ENCODE data around the gene MEX3D. TPM values are rescaled to one million over a fixed set of nuclear protein-coding genes. Genes with fewer than 3 reads are reported as not detected.

The MEX3D gene
- total RNA-seq, 5 donors from 2014 or later (not counting 1 experiment from before 2014, with no cell fraction given) = 2.1 to 7.7 (median 6.2) TPM

- no peak overlapping the region for H3K4me3 ChIP-seq (ENCODE audit: control insufficient read depth in 1 of 2, extremely low read depth in 1 of 2, low read length in 1 of 2)
- 85% methylated on average over 4 of the region's 12 CpGs for WGBS (ENCODE audit: insufficient coverage)
- H3K4me3 Mint-ChIP-seq = no peak overlapping the region
- no peaks in the 10 kb centered on the region for H3K9me3 Mint-ChIP-seq
- POLR2A ChIA-PET = no interaction called here
- H3K36me3 ChIP-seq (ENCODE audit: control insufficient read depth in 2 of 2, extremely low read depth in 1 of 2, insufficient read depth in 1 of 2, low read length in 1 of 2) = no peaks in the 10 kb centered on the region
- H3K9me3 ChIP-seq = no peaks in the 10 kb centered on the region
- no peak overlapping the region for H3K27ac Mint-ChIP-seq
- H3K36me3 Mint-ChIP-seq = no peaks in the 10 kb centered on the region
- no peak for ATAC-seq (replicated peaks in 1 of 4)
- H3K4me1 Mint-ChIP-seq = peaks cover 0 to 3% (median 0%) of the 10 kb centered on the region in 3 donors
- peaks cover 0 to 3% of the 10 kb centered on the region in 2 experiments for H3K4me1 ChIP-seq (ENCODE audit: control insufficient read depth in 1 of 2, extremely low read depth in 1 of 2, insufficient read depth in 2 of 2, low read length in 2 of 2)
- CTCF ChIA-PET = no interaction called here
- no peak overlapping the region for H3K27ac ChIP-seq (ENCODE audit: low read length)
- H3K27me3 ChIP-seq (replicated peaks in 1 of 2; ENCODE audit: control insufficient read depth in 2 of 2, extremely low read depth in 1 of 2, insufficient read depth in 2 of 2, low read length in 1 of 2) = peaks cover 0 to 6% of the 10 kb centered on the region in 2 experiments
- peaks cover 0 to under 1% of the 10 kb centered on the region in 2 donors for H3K27me3 Mint-ChIP-seq
- no peak for DNase-seq
Measured at GRCh38 chr19:1558552-1558951, 9.6 kb downstream of the MEX3D start.

- WGBS (ENCODE audit: insufficient coverage) = 98% methylated on average over 49 of the region's 66 CpGs
- Histone ChIP-seq H3K4me3 (ENCODE audit: control insufficient read depth in 1 of 2, extremely low read depth in 1 of 2, low read length in 1 of 2) (no peak overlapping the region), H3K9me3 (no peaks in the 10 kb centered on the region), H3K4me1 (ENCODE audit: control insufficient read depth in 1 of 2, extremely low read depth in 1 of 2, insufficient read depth in 2 of 2, low read length in 2 of 2) (peaks cover 0 to 3% of the 10 kb centered on the region in 2 experiments), H3K36me3 (ENCODE audit: control insufficient read depth in 2 of 2, extremely low read depth in 1 of 2, insufficient read depth in 1 of 2, low read length in 1 of 2) (no peaks in the 10 kb centered on the region), H3K27ac (ENCODE audit: low read length) (no peak overlapping the region), H3K27me3 (replicated peaks in 1 of 2; ENCODE audit: control insufficient read depth in 2 of 2, extremely low read depth in 1 of 2, insufficient read depth in 2 of 2, low read length in 1 of 2) (peaks cover 0 to 15% of the 10 kb centered on the region in 2 experiments)
- Mint-ChIP-seq H3K4me3 (no peak overlapping the region), H3K9me3 (no peaks in the 10 kb centered on the region), H3K36me3 (no peaks in the 10 kb centered on the region), H3K4me1 (peaks cover 0 to 3% (median 0%) of the 10 kb centered on the region in 3 donors), H3K27me3 (peaks cover 9 to 11% of the 10 kb centered on the region in 2 donors), H3K27ac (no peak overlapping the region)
- POLR2A ChIA-PET = no interaction called here
- no peak for DNase-seq
- no peak for ATAC-seq (replicated peaks in 1 of 4)
- CTCF ChIA-PET = no interaction called here
Measured at GRCh38 chr19:1556390-1557070, 11.6 kb downstream of the MEX3D start.

GRCh38 chr19:1555487-1556389 lies 12.4 kb downstream of the MEX3D start:
- Histone ChIP-seq H3K36me3 (ENCODE audit: control insufficient read depth in 2 of 2, extremely low read depth in 1 of 2, insufficient read depth in 1 of 2, low read length in 1 of 2) (no peaks in the 10 kb centered on the region), H3K4me1 (ENCODE audit: control insufficient read depth in 1 of 2, extremely low read depth in 1 of 2, insufficient read depth in 2 of 2, low read length in 2 of 2) (peaks cover 0 to 3% of the 10 kb centered on the region in 2 experiments), H3K27ac (ENCODE audit: low read length) (no peak overlapping the region), H3K27me3 (replicated peaks in 1 of 2; ENCODE audit: control insufficient read depth in 2 of 2, extremely low read depth in 1 of 2, insufficient read depth in 2 of 2, low read length in 1 of 2) (peaks cover 0 to 23% of the 10 kb centered on the region in 2 experiments), H3K4me3 (ENCODE audit: control insufficient read depth in 1 of 2, extremely low read depth in 1 of 2, low read length in 1 of 2) (no peak overlapping the region), H3K9me3 (no peaks in the 10 kb centered on the region)
- no peak for DNase-seq
- H3K27ac Mint-ChIP-seq = no peak overlapping the region
- H3K9me3 Mint-ChIP-seq = no peaks in the 10 kb centered on the region
- H3K4me3 Mint-ChIP-seq = no peak overlapping the region
- no peaks in the 10 kb centered on the region for H3K36me3 Mint-ChIP-seq
- H3K27me3 Mint-ChIP-seq = peaks cover 9 to 12% of the 10 kb centered on the region in 2 donors
- 98% methylated on average over 82 of the region's 121 CpGs for WGBS (ENCODE audit: insufficient coverage)
- ATAC-seq (replicated peaks in 1 of 4) = no peak
- ChIA-PET CTCF (no interaction called here), POLR2A (no interaction called here)
- peaks cover 0 to 3% (median 0%) of the 10 kb centered on the region in 3 donors for H3K4me1 Mint-ChIP-seq

GRCh38 chr19:1554968-1555367 lies 13.2 kb downstream of the MEX3D start:
- Histone ChIP-seq H3K36me3 (ENCODE audit: control insufficient read depth in 2 of 2, extremely low read depth in 1 of 2, insufficient read depth in 1 of 2, low read length in 1 of 2) (no peaks in the 10 kb centered on the region), H3K4me3 (ENCODE audit: control insufficient read depth in 1 of 2, extremely low read depth in 1 of 2, low read length in 1 of 2) (no peak overlapping the region), H3K4me1 (ENCODE audit: control insufficient read depth in 1 of 2, extremely low read depth in 1 of 2, insufficient read depth in 2 of 2, low read length in 2 of 2) (no peaks in the 10 kb centered on the region), H3K27ac (ENCODE audit: low read length) (no peak overlapping the region), H3K27me3 (replicated peaks in 1 of 2; ENCODE audit: control insufficient read depth in 2 of 2, extremely low read depth in 1 of 2, insufficient read depth in 2 of 2, low read length in 1 of 2) (peaks cover 0 to 28% of the 10 kb centered on the region in 2 experiments), H3K9me3 (no peaks in the 10 kb centered on the region)
- no peak overlapping the region for H3K27ac Mint-ChIP-seq
- no peaks in the 10 kb centered on the region for H3K36me3 Mint-ChIP-seq
- DNase-seq (no peak), ATAC-seq (replicated peaks in 1 of 4) (no peak)
- no peaks in the 10 kb centered on the region for H3K9me3 Mint-ChIP-seq
- peaks cover 9 to 12% of the 10 kb centered on the region in 2 donors for H3K27me3 Mint-ChIP-seq
- no peak overlapping the region for H3K4me3 Mint-ChIP-seq
- WGBS (ENCODE audit: insufficient coverage) = 96% methylated on average over 11 of the region's 24 CpGs
- CTCF ChIA-PET = no interaction called here
- POLR2A ChIA-PET = no interaction called here
- H3K4me1 Mint-ChIP-seq = no peaks in the 10 kb centered on the region

- Histone ChIP-seq H3K36me3 (ENCODE audit: control insufficient read depth in 2 of 2, extremely low read depth in 1 of 2, insufficient read depth in 1 of 2, low read length in 1 of 2) (no peaks in the 10 kb centered on the region), H3K27ac (ENCODE audit: low read length) (no peak overlapping the region), H3K27me3 (replicated peaks in 1 of 2; ENCODE audit: control insufficient read depth in 2 of 2, extremely low read depth in 1 of 2, insufficient read depth in 2 of 2, low read length in 1 of 2) (peaks cover 0 to 28% of the 10 kb centered on the region in 2 experiments), H3K9me3 (no peaks in the 10 kb centered on the region), H3K4me3 (ENCODE audit: control insufficient read depth in 1 of 2, extremely low read depth in 1 of 2, low read length in 1 of 2) (no peak overlapping the region), H3K4me1 (ENCODE audit: control insufficient read depth in 1 of 2, extremely low read depth in 1 of 2, insufficient read depth in 2 of 2, low read length in 2 of 2) (no peaks in the 10 kb centered on the region)
- DNase-seq (no peak), ATAC-seq (replicated peaks in 1 of 4) (no peak)
- WGBS (ENCODE audit: insufficient coverage) = 85% methylated on average over 4 of the region's 10 CpGs
- Mint-ChIP-seq H3K36me3 (no peaks in the 10 kb centered on the region), H3K4me3 (no peak overlapping the region), H3K27ac (no peak overlapping the region), H3K27me3 (peaks cover 13 to 14% of the 10 kb centered on the region in 2 donors), H3K4me1 (no peaks in the 10 kb centered on the region), H3K9me3 (no peaks in the 10 kb centered on the region)
- CTCF ChIA-PET = interaction anchor here in 1 of 2 donors (0.6 kb wide), 1 partner anchor 49 kb away, joined by 5 read pairs; no protein-coding TSS in a partner anchor
- POLR2A ChIA-PET = no interaction called here
Measured at GRCh38 chr19:1553415-1553814, 14.7 kb downstream of the MEX3D start.

GRCh38 chr19:1551068-1552040 lies 16.8 kb downstream of the MEX3D start:
- POLR2A ChIA-PET = no interaction called here
- Histone ChIP-seq H3K27ac (ENCODE audit: low read length) (no peak overlapping the region), H3K9me3 (no peaks in the 10 kb centered on the region), H3K4me1 (ENCODE audit: control insufficient read depth in 1 of 2, extremely low read depth in 1 of 2, insufficient read depth in 2 of 2, low read length in 2 of 2) (peaks cover 0 to 2% of the 10 kb centered on the region in 2 experiments), H3K27me3 (replicated peaks in 1 of 2; ENCODE audit: control insufficient read depth in 2 of 2, extremely low read depth in 1 of 2, insufficient read depth in 2 of 2, low read length in 1 of 2) (peaks cover 0 to 38% of the 10 kb centered on the region in 2 experiments), H3K36me3 (ENCODE audit: control insufficient read depth in 2 of 2, extremely low read depth in 1 of 2, insufficient read depth in 1 of 2, low read length in 1 of 2) (no peaks in the 10 kb centered on the region), H3K4me3 (ENCODE audit: control insufficient read depth in 1 of 2, extremely low read depth in 1 of 2, low read length in 1 of 2) (no peak overlapping the region)
- ATAC-seq (replicated peaks in 1 of 4) (no peak), DNase-seq (no peak)
- WGBS (ENCODE audit: insufficient coverage) = 80% methylated on average over 10 of the region's 17 CpGs
- Mint-ChIP-seq H3K27ac (no peak overlapping the region), H3K27me3 (peaks cover 16 to 21% of the 10 kb centered on the region in 2 donors), H3K4me1 (no peaks in the 10 kb centered on the region), H3K4me3 (no peak overlapping the region), H3K36me3 (no peaks in the 10 kb centered on the region), H3K9me3 (no peaks in the 10 kb centered on the region)
- CTCF ChIA-PET = interaction anchor here in 1 of 2 donors (0.7 kb wide), 1 partner anchor 15 kb away, joined by 4 read pairs; no protein-coding TSS in a partner anchor

Data from T-cell (primary cell).